K562 (cell line): Measurements from ENCODE around the gene PNMA8C. TPM values are rescaled to one million over a fixed set of nuclear protein-coding genes. Genes with fewer than 3 reads are reported as not detected.

Experiments used
- ATAC-seq: fragments of 200-7000 bp; cut with Tn5 transposase; 3 replicates; pipeline ENCODE4 v1.9.1; 2020; ENCODE audit warnings: moderate library complexity
- BruUV-seq: library from RNA; stranded (reverse); fragments of 400-500 nt; replicated peaks from 2 replicates; lab custom pipeline; 2021; lab: Mats Ljungman, UMichigan
- CTCF ChIA-PET: fragments of 300-600 bp; formaldehyde crosslinking; extraction: SDS; loops from one replicate; lab custom pipeline; 2021; ENCODE audit warnings: low intra/inter-chr PET ratio; lab: Yijun Ruan, JAX
- POLR2A ChIA-PET: fragments of 300-600, 350-650 bp; sonication (Branson Sonifier 250); formaldehyde crosslinking; extraction: SDS; loops from one replicate; lab custom pipeline; 2021; ENCODE audit warnings: antibody characterized with exemption, inconsistent platforms; lab: Yijun Ruan, JAX
- DNase-seq, 4 experiments: peaks; one replicate each; pipeline versions ENCODE4 v3.0.0 to v3.0.0-alpha.2; 2011 to 2018; ENCODE audit warnings: low spot score in 3 of 4, mixed read lengths in 3 of 4; ENCODE audit errors: extremely low read depth in 1 of 4
- FAIRE-seq: peaks from 2 replicates; lab custom pipeline; 2011; peaks lifted over from hg19 to GRCh38; lab: Jason Lieb, UNC
- H2AFZ ChIP-seq: 2 replicates; pipeline ENCODE4 v1.6.0; 2011; ENCODE audit warnings: low read depth, low read length, control low read depth, inconsistent platforms
- H3K27ac ChIP-seq: fragments of 200-600 bp; 3 replicates; pipeline ENCODE4 v1.8.0; 2011; ENCODE audit warnings: low read depth, mild to moderate bottlenecking, control low read depth, inconsistent platforms, low read length, moderate library complexity, mixed read lengths; ENCODE audit errors: extremely low read depth
- H3K27me3 ChIP-seq, 2 experiments: fragments of 300-600 bp in 1 of 2; 2 replicates in 1 of 2; 3 replicates in 1 of 2; pipeline versions ENCODE4 v1.6.0 to v1.8.0; 2011; ENCODE audit warnings: inconsistent platforms in 2 of 2, low read length in 2 of 2, mild to moderate bottlenecking in 1 of 2, mixed read lengths in 1 of 2, moderate library complexity in 1 of 2; ENCODE audit not compliant: control insufficient read depth in 2 of 2, insufficient read depth in 2 of 2
- H3K36me3 ChIP-seq: fragments of 300-600 bp; 3 replicates; pipeline ENCODE4 v1.8.0; 2011; ENCODE audit warnings: mild to moderate bottlenecking, low read length, inconsistent platforms; ENCODE audit not compliant: control insufficient read depth, insufficient read depth
- H3K4me1 ChIP-seq, 2 experiments: fragments of 200-600 bp in 1 of 2; replicated peaks in 1 of 2; 2 replicates in 1 of 2; 3 replicates in 1 of 2; pipeline versions ENCODE4 v1.5.1 to v1.8.0; 2011; ENCODE audit warnings: inconsistent platforms in 2 of 2, low read length in 2 of 2, mild to moderate bottlenecking in 1 of 2, mixed read lengths in 1 of 2, moderate library complexity in 1 of 2; ENCODE audit not compliant: control insufficient read depth in 2 of 2, insufficient read depth in 2 of 2
- H3K4me2 ChIP-seq: 2 replicates; pipeline ENCODE4 v1.6.1; 2011; ENCODE audit warnings: low read length, control low read depth, inconsistent platforms, mixed read lengths; ENCODE audit not compliant: insufficient read depth
- H3K4me3 ChIP-seq: fragments of 200-600 bp; sonication (generic), shearing (Covaris generic); 2 replicates; pipeline ENCODE4 v1.5.1; 2016; ENCODE audit warnings: control low read depth, inconsistent platforms
- H3K79me2 ChIP-seq: fragments of 200-600 bp; 3 replicates; pipeline ENCODE4 v1.8.0; 2011; ENCODE audit warnings: low read length, inconsistent platforms; ENCODE audit not compliant: control insufficient read depth, insufficient read depth
- H3K9ac ChIP-seq, 2 experiments: 2 replicates each; pipeline versions ENCODE4 v1.6.0 to v1.6.1; 2011; ENCODE audit warnings: low read depth in 2 of 2, low read length in 2 of 2, control low read depth in 1 of 2, inconsistent platforms in 1 of 2, mild to moderate bottlenecking in 1 of 2, mixed read lengths in 1 of 2; ENCODE audit not compliant: insufficient read depth in 1 of 2
- H3K9me1 ChIP-seq: one replicate; pipeline ENCODE4 v1.6.0; 2011; ENCODE audit warnings: inconsistent platforms, mild to moderate bottlenecking, low read length, moderate library complexity; ENCODE audit not compliant: control insufficient read depth, insufficient read depth
- H3K9me3 ChIP-seq: replicated peaks from 2 replicates; pipeline ENCODE4 v1.5.1; 2011; ENCODE audit warnings: low read depth, low read length, inconsistent platforms; ENCODE audit not compliant: control insufficient read depth, insufficient read depth
- H4K20me1 ChIP-seq: replicated peaks from 2 replicates; pipeline ENCODE4 v1.6.1; 2011; ENCODE audit warnings: low read length, inconsistent platforms, mixed read lengths; ENCODE audit not compliant: control insufficient read depth, insufficient read depth
- CSDE1 ChIP-seq, 2 experiments: fragments of 450-650 bp; IDR thresholded peaks; 2 replicates each; pipeline ENCODE4 v1.6.1; 2016; ENCODE audit warnings: mild to moderate bottlenecking in 1 of 2
- KDM2B ChIP-seq: fragments of 250-450 bp; sonication (Bioruptor Pico); IDR thresholded peaks from 2 replicates; pipeline ENCODE4 v1.8.0; 2021; ENCODE audit warnings: mild to moderate bottlenecking, moderate library complexity
- POLR2G ChIP-seq: fragments of 200-400 bp; formaldehyde crosslinking; IDR thresholded peaks from 2 replicates; pipeline ENCODE4 v1.6.1; 2017; ENCODE audit warnings: low read depth, mild to moderate bottlenecking, antibody characterized with exemption, low read length, moderate library complexity
- STAT5B ChIP-seq: fragments of 250-450 bp; sonication (Bioruptor Pico); IDR thresholded peaks from 2 replicates; pipeline ENCODE4 v1.8.0; 2021; ENCODE audit warnings: mild to moderate bottlenecking, inconsistent platforms
- ZNF184 ChIP-seq: sonication (generic); formaldehyde crosslinking; IDR thresholded peaks from 2 replicates; pipeline ENCODE4 v1.5.0; 2020; ENCODE audit warnings: missing genetic modification reagents
- ZNF212 ChIP-seq: fragments of 450-650 bp; formaldehyde crosslinking; IDR thresholded peaks from 2 replicates; pipeline ENCODE4 v1.4.0; 2020; ENCODE audit warnings: mild to moderate bottlenecking
- WGBS: fragments of 100-300 bp; shearing (Covaris generic); methylation state at CpG from one replicate; pipeline ENCODE4 v1.1.6; 2016; ENCODE audit warnings: low coverage, mixed read lengths; ENCODE audit not compliant: insufficient coverage; ENCODE audit errors: missing lambda C conversion rate; 5-methylcytosine and 5-hydroxymethylcytosine counted together
- in situ Hi-C: fragments of 300-500 bp; cut with MboI; formaldehyde crosslinking; loops from 4 replicates; pipeline ENCODE4 v1.15.0; 2018; ENCODE audit warnings: inconsistent platforms, mixed read lengths
- intact Hi-C: fragments of 100-400 bp; cut with micrococcal nuclease; formaldehyde crosslinking; loops from 2 replicates; pipeline ENCODE4 v1.14.2; 2022
- polyA plus RNA-seq, 8 experiments: library from polyadenylated mRNA; depleted of rRNA in 4 of 8; stranded (reverse) in 5 of 8; unstranded in 3 of 8; fragments of >200 nt; fragmentation: Nextera tagmentation in 2 of 8; fragmentation: Illumina TruSeq in 1 of 8; extraction: Ambion mirVana in 2 of 8; extraction: Trizol in 1 of 8; gene quantifications; 2 replicates each; pipeline versions ENCODE4 v1.2.1 to v1.2.3, GENCODE V29; 2011 to 2014; ENCODE audit warnings: inconsistent platforms in 1 of 8, missing spikeins in 1 of 8
- total RNA-seq, 7 experiments: library from RNA; depleted of rRNA in 6 of 7; stranded (reverse); fragments of >200 nt in 6 of 7; fragmentation: Illumina TruSeq in 2 of 7; extraction: Trizol in 2 of 7; gene quantifications; 2 replicates each; pipeline versions ENCODE4 v1.2.1 to v1.2.3, GENCODE V29; 2011 to 2021; ENCODE audit warnings: low replicate concordance in 1 of 7

PNMA8C gene
- total and polyA plus RNA-seq, 9 of the 15 experiments (the other 6 are each of a cell fraction or from before 2014, with no cell fraction given) = 0.04 to 0.05 (median 0.05) TPM; not detected in 6

DNA sequence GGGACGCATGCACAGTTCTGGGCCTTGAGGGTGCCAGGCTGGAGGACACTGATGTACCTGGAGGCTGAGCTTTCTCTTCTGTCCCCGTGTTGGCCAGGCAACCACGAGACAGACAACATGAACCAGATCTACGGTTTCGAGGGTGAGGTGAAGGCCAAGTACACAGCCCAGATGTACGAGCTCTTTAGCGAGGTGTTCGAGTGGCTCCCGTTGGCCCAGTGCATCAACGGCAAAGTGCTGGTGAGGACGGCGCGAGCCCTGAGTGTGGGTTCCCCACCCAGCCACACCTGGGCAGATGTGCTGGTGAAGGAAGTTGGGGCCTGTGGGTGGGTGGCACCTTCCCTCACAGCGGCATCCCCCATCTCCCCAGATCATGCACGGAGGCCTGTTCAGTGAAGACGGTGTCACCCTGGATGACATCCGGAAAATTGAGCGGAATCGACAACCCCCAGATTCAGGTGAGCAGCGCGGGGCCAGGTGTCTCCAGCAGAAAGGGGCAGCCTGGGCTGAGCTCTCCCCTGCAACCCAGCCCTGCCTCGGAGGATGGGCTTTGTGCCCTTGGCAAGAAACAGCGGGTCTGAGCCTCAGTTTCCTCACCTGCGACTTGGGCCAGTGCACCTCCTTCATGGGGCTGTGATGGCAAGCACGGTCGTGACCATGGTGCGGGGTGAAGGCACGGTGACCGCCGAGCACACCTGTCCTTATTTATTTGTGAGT lies 41.6 kb downstream of the PNMA8C start:
- H3K27me3 ChIP-seq = no peaks in the 10 kb centered on the region
- intact Hi-C loops (no loop called here), in situ Hi-C loops (no loop called here)
- no peak for DNase-seq
- H3K79me2 ChIP-seq = no peaks in the 10 kb centered on the region
- no peaks in the 10 kb centered on the region; the same call in 1 of the 2 replicates for H4K20me1 ChIP-seq
- H3K4me1 ChIP-seq = peaks cover 0 to 19% of the 10 kb centered on the region in 2 experiments; a peak in 2 of 5 replicates
- no peak overlapping the region for H3K4me2 ChIP-seq
- CTCF ChIA-PET = interaction anchor here (0.7 kb wide), 1 partner anchor 8 kb away, joined by 3 read pairs; no protein-coding TSS in a partner anchor
- no peaks in the 10 kb centered on the region for H3K9me3 ChIP-seq
- H2AFZ ChIP-seq = no peak overlapping the region
- H3K4me3 ChIP-seq = no peak overlapping the region
- FAIRE-seq = no peak
- POLR2A ChIA-PET = interaction anchor here (1.8 kb wide), 1 partner anchor 9 kb away, joined by 5 read pairs; no protein-coding TSS in a partner anchor
- no peaks in the 10 kb centered on the region for H3K9me1 ChIP-seq
- H3K36me3 ChIP-seq = peaks cover 84% of the 10 kb centered on the region
- no peak for ATAC-seq
- BruUV-seq = no TSS peak
- H3K9ac ChIP-seq = no peak overlapping the region
- no peak for TF ChIP-seq ZNF184 (CRISPR knock-in tag)
- TF ChIP-seq KDM2B = no peak
- TF ChIP-seq STAT5B (CRISPR knock-in tag) = no peak
- TF ChIP-seq POLR2G = peak; percentile 44
- TF ChIP-seq ZNF212 (CRISPR knock-in tag) = no peak
- no peak for TF ChIP-seq CSDE1 (IDR thresholded peaks at IDR 0.05)
- no peak overlapping the region for H3K27ac ChIP-seq
- 97% methylated on average over 24 of the region's 30 CpGs for WGBS
